Islet precursor cell (in vitro differentiated cells): ENCODE results near the gene LRRC47.

Experiments
- DNase-seq: peaks from one replicate; pipeline ENCODE4 v3.0.0-alpha.2; 2018

Gene LRRC47

GRCh38 chr1:3731583-3732433, 64.5 kb downstream of the LRRC47 start:
- DNase-seq: no peak

- DNase-seq: no peak
These were observed 65.6 kb downstream of the LRRC47 start for GRCh38 chr1:3730543-3731247.

- no peak for DNase-seq
These were observed 66.4 kb downstream of the LRRC47 start for GRCh38 chr1:3729594-3730542.
